Measurements from ENCODE around the gene TRIM71. TPM values are rescaled to one million over a fixed set of nuclear protein-coding genes. Genes with fewer than 3 reads are reported as not detected.
"Not testable (repeated sequence)": the region's sequence is repeated elsewhere in the genome, so short reads cannot be mapped to it uniquely, and the experiment has no call there.

TRIM71 gene
- total RNA-seq, 1 donor: not detected

DNA sequence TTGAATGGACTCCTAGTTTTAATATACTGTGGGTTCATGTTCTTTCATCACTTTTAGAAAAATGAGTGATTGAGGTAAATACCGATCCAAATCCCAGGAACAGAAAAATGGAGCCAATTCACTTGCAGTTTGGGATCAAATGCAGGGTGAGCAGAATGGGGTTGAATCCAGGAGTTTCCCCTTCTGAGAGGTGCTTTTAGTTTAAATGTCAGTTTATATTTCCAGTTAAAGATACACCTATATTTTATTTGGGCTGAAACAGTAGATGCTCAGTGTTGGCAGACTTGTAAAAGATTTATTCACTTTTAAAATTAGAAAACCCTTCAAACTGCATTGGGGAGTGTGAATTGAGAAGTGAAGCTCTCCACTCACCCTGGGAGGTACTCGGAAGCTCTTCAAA is 2.6 kb downstream of the TRIM71 start:
- H3K4me3 ChIP-seq (ENCODE audit: low read depth, low read length): no peak overlapping the region
- DNase-seq (ENCODE audit: low read depth): no peak
- TF ChIP-seq, protein P1, sequence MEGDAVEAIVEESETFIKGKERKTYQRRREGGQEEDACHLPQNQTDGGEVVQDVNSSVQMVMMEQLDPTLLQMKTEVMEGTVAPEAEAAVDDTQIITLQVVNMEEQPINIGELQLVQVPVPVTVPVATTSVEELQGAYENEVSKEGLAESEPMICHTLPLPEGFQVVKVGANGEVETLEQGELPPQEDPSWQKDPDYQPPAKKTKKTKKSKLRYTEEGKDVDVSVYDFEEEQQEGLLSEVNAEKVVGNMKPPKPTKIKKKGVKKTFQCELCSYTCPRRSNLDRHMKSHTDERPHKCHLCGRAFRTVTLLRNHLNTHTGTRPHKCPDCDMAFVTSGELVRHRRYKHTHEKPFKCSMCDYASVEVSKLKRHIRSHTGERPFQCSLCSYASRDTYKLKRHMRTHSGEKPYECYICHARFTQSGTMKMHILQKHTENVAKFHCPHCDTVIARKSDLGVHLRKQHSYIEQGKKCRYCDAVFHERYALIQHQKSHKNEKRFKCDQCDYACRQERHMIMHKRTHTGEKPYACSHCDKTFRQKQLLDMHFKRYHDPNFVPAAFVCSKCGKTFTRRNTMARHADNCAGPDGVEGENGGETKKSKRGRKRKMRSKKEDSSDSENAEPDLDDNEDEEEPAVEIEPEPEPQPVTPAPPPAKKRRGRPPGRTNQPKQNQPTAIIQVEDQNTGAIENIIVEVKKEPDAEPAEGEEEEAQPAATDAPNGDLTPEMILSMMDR (IDR thresholded peaks at IDR 0.05; ENCODE audit: insufficient read depth, low read depth, low read length): no peak

DNA sequence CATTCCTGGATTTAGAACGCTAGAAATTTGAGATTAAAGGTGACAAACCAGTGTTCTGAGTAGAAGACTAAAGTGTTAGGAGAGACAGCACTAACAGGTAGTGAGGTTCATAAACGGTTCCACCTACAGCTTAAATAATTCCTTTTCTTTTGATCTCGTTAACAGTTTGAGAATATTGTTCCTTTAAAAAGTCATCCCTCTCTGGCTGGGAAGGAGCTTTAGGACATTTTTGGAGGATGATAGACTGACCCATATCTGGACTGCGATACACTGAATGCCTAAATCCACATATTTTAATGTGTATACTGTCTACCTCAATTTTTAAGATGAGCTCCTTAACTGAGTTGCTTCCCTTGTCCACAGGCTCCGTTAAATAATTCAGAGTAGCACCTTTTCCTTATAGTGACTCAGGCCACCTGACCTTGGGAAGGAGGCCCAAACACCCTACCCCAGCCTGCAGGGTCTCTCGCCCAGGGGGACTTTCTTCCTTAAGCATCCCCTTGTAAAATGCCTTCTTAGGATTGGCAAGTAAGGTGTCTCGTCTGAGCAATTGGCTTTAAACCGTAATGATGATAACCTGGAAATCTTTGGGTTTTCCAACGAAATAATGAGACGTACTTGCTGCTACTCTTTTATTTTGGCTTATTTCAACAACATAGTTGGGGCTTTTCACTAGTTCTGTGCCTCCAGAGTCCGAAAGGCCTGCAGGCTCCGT is 3.3 kb downstream of the TRIM71 start:
- DNase-seq (ENCODE audit: low read depth): no peak
- H3K4me3 ChIP-seq (ENCODE audit: low read depth, low read length): no peak overlapping the region
- TF ChIP-seq, protein P1 (IDR thresholded peaks at IDR 0.05; ENCODE audit: insufficient read depth, low read depth, low read length): no peak

DNA sequence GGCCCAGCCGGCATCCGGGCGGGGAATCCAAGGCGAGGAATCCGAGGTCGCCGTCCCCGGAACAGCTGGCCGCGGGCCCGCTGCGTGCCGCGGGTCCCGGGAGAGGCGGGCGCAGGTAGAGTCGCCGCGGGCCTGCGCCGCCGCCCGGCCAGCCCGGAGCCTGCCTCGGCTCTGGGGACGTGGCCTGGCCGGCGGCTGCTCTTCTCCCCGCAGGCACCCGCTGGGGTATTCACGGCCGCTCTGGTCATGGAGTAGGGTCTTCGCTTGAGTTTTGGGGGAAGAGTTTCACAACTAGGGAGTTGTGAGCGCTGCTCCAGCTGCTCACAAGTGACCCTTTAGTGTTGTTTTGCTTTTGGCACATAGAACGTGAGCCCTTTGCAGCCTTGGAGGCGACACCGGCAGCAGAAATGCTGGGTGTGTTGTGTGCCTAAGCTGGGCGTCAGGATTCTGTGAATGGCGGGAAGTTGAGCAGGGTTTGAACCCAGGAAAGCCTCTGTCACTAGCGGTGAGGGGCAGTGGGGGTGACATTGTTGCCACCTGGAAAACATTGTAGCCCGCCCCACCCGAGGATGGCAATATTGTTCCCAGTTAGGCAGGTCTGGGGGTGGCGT is 4.0 kb downstream of the TRIM71 start:
- TF ChIP-seq, protein P1 (IDR thresholded peaks at IDR 0.05; ENCODE audit: insufficient read depth, low read depth, low read length): no peak
- DNase-seq (ENCODE audit: low read depth): no peak
- no peak overlapping the region for H3K4me3 ChIP-seq (ENCODE audit: low read depth, low read length)

DNA sequence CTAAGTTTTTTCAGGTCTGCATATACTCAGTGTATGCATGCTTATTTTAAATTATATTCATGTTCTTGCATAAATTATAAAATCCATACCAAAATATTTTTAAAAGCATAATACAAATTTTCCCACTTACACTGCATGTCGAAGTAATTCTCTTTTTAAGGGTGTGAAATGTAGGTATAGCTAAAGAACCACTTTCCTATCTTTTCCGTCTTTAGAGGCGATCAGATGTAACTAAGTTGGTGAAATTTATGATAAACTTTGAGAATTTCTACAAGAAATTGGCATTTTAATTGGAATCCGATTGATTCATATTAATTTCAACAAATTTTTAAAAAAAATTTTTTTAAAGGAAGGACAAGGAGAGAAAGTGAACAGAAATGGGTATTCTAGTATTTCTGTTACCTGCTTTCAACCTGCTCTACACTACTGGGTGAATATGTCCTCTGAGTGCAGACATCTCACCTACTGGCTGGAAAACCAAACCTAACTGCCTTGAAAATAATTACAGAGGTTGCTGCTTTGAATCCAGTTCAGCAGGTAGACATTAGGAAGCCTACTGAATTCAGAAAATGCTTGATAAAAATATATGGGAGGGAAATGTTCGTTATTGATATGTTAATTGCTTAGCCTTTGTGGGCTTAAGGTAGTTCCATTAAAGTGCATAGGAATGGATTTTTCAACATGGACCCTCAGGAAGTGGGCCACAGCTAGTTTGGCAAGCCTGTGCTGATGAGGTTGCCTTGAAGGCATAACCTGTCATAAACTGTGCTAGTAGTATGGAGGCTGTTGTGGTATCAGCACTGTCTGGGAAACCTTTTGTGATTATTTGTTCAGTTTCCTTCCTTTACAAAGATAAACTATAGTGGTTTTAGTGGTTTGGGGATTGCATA is 5.1 kb downstream of the TRIM71 start:
- TF ChIP-seq, protein P1 (IDR thresholded peaks at IDR 0.05; ENCODE audit: insufficient read depth, low read depth, low read length): no peak
- no peak overlapping the region for H3K4me3 ChIP-seq (ENCODE audit: low read depth, low read length)
- DNase-seq (ENCODE audit: low read depth): no peak

DNA sequence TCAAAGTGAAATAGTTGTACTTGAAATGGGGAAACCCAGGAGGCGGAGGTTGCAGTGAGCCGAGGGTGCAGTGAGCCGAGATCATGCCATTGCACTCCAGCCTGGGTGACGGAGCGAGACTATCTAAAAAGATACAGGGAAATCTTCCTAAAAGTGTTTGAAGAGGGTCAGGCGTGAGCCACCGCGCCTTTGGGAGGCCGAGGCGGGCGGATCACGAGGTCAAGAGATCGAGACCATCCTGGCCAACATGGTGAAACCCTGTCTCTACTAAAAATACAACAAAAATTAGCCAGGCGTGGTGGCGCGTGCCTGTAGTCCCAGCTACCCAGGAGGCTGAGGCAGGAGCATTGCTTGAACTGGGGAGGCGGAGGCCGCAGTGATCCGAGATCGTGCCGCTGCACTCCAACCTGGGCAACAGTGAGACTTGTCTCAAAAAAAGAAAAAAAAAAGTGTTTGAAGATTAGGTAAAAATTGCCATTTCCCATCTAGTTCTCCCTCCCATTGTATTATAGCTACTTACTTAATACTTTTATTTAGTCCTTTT is 5.9 kb downstream of the TRIM71 start:
- not testable (repeated sequence) for DNase-seq (ENCODE audit: low read depth); H3K4me3 ChIP-seq (ENCODE audit: low read depth, low read length)

DNA sequence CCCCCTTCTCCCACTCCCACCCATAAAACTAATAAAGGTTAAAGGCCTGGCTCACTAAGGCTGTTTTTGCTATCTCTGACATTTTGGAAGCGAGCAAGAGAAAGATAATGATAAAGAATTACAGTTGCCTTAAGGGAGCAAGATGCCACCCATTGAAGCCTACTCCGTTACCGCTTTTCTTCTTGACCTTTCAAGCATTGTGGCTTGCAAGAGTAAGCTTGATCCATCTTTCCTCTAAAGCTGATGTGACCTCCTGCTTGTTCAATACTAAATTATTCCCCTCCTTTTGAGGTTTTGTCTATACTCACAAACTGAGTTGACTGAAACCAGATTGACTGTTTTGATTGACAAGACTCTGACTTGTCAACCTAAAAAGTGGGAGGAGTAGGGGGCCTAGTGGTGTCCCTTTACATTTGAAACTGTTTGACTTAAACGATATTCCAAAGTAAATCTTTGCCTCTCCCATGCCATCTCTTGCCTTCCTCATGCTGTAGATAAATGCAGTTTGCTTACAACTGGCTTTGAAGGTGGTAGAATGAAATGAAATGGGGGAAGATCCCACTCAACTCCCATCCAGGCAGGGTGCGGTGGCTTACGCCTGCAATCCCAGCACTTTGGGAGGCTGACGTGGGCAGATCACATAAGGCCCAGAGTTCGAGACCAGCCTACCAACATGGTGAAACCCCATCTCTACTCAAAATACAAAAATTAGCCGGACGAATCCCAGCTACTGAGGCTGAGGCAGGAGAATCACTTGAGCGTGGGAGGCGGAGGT is 8.0 kb downstream of the TRIM71 start:
- TF ChIP-seq, protein P1 (IDR thresholded peaks at IDR 0.05; ENCODE audit: insufficient read depth, low read depth, low read length): no peak
- H3K4me3 ChIP-seq (ENCODE audit: low read depth, low read length): no peak overlapping the region
- no peak for DNase-seq (ENCODE audit: low read depth)
